HG03159 (cell line): ENCODE results near the gene SLC39A11.
"Not testable (repeated sequence)": the region's sequence is repeated elsewhere in the genome, so short reads cannot be mapped to it uniquely, and the experiment has no call there.

ENCODE experiments used
- ATAC-seq: cut with Tn5 transposase; IDR thresholded peaks from one replicate; pipeline ENCODE4 v1.9.1; 2021; ENCODE audit warnings: mild to moderate bottlenecking, moderate library complexity; ENCODE audit not compliant: unreplicated experiment

SLC39A11 gene

GRCh38 chr17:72640415-72641165 lies 451.9 kb downstream of the SLC39A11 start:
- ATAC-seq, result no peak

GRCh38 chr17:72639711-72640110 lies 452.8 kb downstream of the SLC39A11 start:
- ATAC-seq, result no peak

GRCh38 chr17:72638932-72639331 lies 453.6 kb downstream of the SLC39A11 start:
- ATAC-seq, result not testable (repeated sequence)

GRCh38 chr17:72635034-72635635 lies 457.4 kb downstream of the SLC39A11 start:
- ATAC-seq, result no peak

GRCh38 chr17:72634621-72635020 lies 457.9 kb downstream of the SLC39A11 start:
- ATAC-seq, result no peak

GRCh38 chr17:72631949-72632684 lies 460.4 kb downstream of the SLC39A11 start:
- ATAC-seq, result no peak

GRCh38 chr17:72631568-72631948 lies 460.9 kb downstream of the SLC39A11 start:
- ATAC-seq, result no peak

- no peak for ATAC-seq
Observed at GRCh38 chr17:72624652-72625051, 467.8 kb downstream of the SLC39A11 start.

GRCh38 chr17:72624226-72624625 lies 468.3 kb downstream of the SLC39A11 start:
- no peak for ATAC-seq

GRCh38 chr17:72622661-72623433 lies 469.6 kb downstream of the SLC39A11 start:
- ATAC-seq, result no peak

GRCh38 chr17:72619976-72620650 lies 472.4 kb downstream of the SLC39A11 start:
- ATAC-seq, result no peak

GRCh38 chr17:72618001-72618509 lies 474.4 kb downstream of the SLC39A11 start:
- ATAC-seq, result peak; percentile 63

GRCh38 chr17:72617557-72617956 lies 474.9 kb downstream of the SLC39A11 start:
- ATAC-seq, result no peak

GRCh38 chr17:72616447-72616846 lies 476.0 kb downstream of the SLC39A11 start:
- ATAC-seq, result no peak

- ATAC-seq, result no peak
Observed at GRCh38 chr17:72615627-72615991, 476.9 kb downstream of the SLC39A11 start.

- ATAC-seq, result peak; percentile 41
Observed at GRCh38 chr17:72614871-72615626, 477.4 kb downstream of the SLC39A11 start.

- ATAC-seq, result no peak
Observed at GRCh38 chr17:72614476-72614870, 478.0 kb downstream of the SLC39A11 start.

GRCh38 chr17:72613806-72614292 lies 478.6 kb downstream of the SLC39A11 start:
- no peak for ATAC-seq

GRCh38 chr17:72613396-72613795 lies 479.1 kb downstream of the SLC39A11 start:
- no peak for ATAC-seq

GRCh38 chr17:72611172-72611571 lies 481.3 kb downstream of the SLC39A11 start:
- ATAC-seq, result no peak
